CD14-positive monocyte (primary cell): ENCODE results near the gene GDPD2. TPM values are rescaled to one million over a fixed set of nuclear protein-coding genes. Genes with fewer than 3 reads are reported as not detected.

Experiments used
- DNase-seq, 3 donors: peaks; one replicate each; pipeline ENCODE4 v3.0.0-alpha.2; 2011 to 2022
- H2AFZ ChIP-seq: 2 replicates; pipeline ENCODE4 v1.6.0; 2012; ENCODE audit warnings: mild to moderate bottlenecking, low read depth, low read length, inconsistent platforms; ENCODE audit not compliant: insufficient read depth, poor library complexity, severe bottlenecking
- H3K27ac ChIP-seq, 2 donors: 1 replicate in 1 of 2; 2 replicates in 1 of 2; pipeline ENCODE4 v1.5.1; 2012 to 2013; ENCODE audit warnings: low read length in 2 of 2, control low read depth in 1 of 2, inconsistent platforms in 1 of 2, low read depth in 1 of 2, mild to moderate bottlenecking in 1 of 2
- H3K27me3 ChIP-seq, 2 donors: one replicate each; pipeline versions ENCODE4 v1.6.0 to v1.6.1; 2011 to 2013; ENCODE audit warnings: low read length in 2 of 2; ENCODE audit not compliant: control insufficient read depth in 2 of 2, insufficient read depth in 2 of 2
- H3K36me3 ChIP-seq, 2 donors: replicated peaks in 1 of 2; 1 replicate in 1 of 2; 2 replicates in 1 of 2; pipeline versions ENCODE4 v1.5.1 to v1.6.1; 2012 to 2013; ENCODE audit warnings: low read length in 2 of 2, control low read depth in 1 of 2, inconsistent platforms in 1 of 2, mild to moderate bottlenecking in 1 of 2; ENCODE audit not compliant: insufficient read depth in 2 of 2, control insufficient read depth in 1 of 2
- H3K4me1 ChIP-seq, 2 donors: 1 replicate in 1 of 2; 2 replicates in 1 of 2; pipeline versions ENCODE4 v1.5.1 to v1.6.1; 2012 to 2013; ENCODE audit warnings: low read length in 2 of 2, control low read depth in 1 of 2, inconsistent platforms in 1 of 2, mild to moderate bottlenecking in 1 of 2, moderate library complexity in 1 of 2; ENCODE audit not compliant: insufficient read depth in 2 of 2, control insufficient read depth in 1 of 2
- H3K4me2 ChIP-seq: replicated peaks from 2 replicates; pipeline ENCODE3; 2012; ENCODE audit warnings: low read length, moderate library complexity, mild to moderate bottlenecking; ENCODE audit not compliant: poor library complexity, severe bottlenecking; ENCODE audit errors: extremely low read depth
- H3K4me3 ChIP-seq, 3 experiments: fragments of 200-600 bp in 1 of 3; sonication (generic) in 1 of 3; replicated peaks in 1 of 3; 1 replicate in 2 of 3; 2 replicates in 1 of 3; pipeline ENCODE4 v1.5.1; 2011 to 2013; ENCODE audit warnings: low read length in 3 of 3, mild to moderate bottlenecking in 3 of 3, control low read depth in 2 of 3, low read depth in 2 of 3, inconsistent platforms in 1 of 3, moderate library complexity in 1 of 3
- H3K79me2 ChIP-seq: 2 replicates; pipeline ENCODE4 v1.6.0; 2012; ENCODE audit warnings: mild to moderate bottlenecking, control low read depth, inconsistent platforms, low read length, moderate library complexity; ENCODE audit not compliant: insufficient read depth
- H3K9ac ChIP-seq: 2 replicates; pipeline ENCODE4 v1.6.0; 2017; ENCODE audit warnings: low read length, mild to moderate bottlenecking; ENCODE audit not compliant: insufficient read depth, poor library complexity, severe bottlenecking
- H3K9me3 ChIP-seq, 2 donors: replicated peaks in 1 of 2; 1 replicate in 1 of 2; 2 replicates in 1 of 2; pipeline versions ENCODE4 v1.5.1 to v1.6.1; 2012 to 2013; ENCODE audit warnings: low read length in 2 of 2, control low read depth in 1 of 2; ENCODE audit not compliant: control insufficient read depth in 1 of 2, insufficient read depth in 1 of 2
- H4K20me1 ChIP-seq: 2 replicates; pipeline ENCODE4 v1.6.0; 2012; ENCODE audit warnings: mild to moderate bottlenecking, low read length, control low read depth, moderate library complexity; ENCODE audit not compliant: insufficient read depth
- H3K27ac Mint-ChIP-seq, 7 donors: one replicate each; pipeline ENCODE4 v1.8.0; 2020; ENCODE audit warnings: mild to moderate bottlenecking in 7 of 7, mixed read lengths in 7 of 7, moderate library complexity in 6 of 7, inconsistent platforms in 2 of 7
- H3K27me3 Mint-ChIP-seq, 3 donors: one replicate each; pipeline ENCODE4 v1.8.0; 2021 to 2022; ENCODE audit warnings: low read depth in 3 of 3, mild to moderate bottlenecking in 3 of 3, mixed read lengths in 3 of 3, moderate library complexity in 3 of 3, inconsistent platforms in 1 of 3
- H3K36me3 Mint-ChIP-seq, 2 donors: one replicate each; pipeline ENCODE4 v1.8.0; 2020; ENCODE audit warnings: mixed read lengths in 2 of 2, inconsistent platforms in 1 of 2, mild to moderate bottlenecking in 1 of 2
- H3K4me1 Mint-ChIP-seq: one replicate; pipeline ENCODE4 v1.8.0; 2020; ENCODE audit warnings: mild to moderate bottlenecking, mixed read lengths
- H3K4me3 Mint-ChIP-seq, 2 donors: one replicate each; pipeline ENCODE4 v1.8.0; 2020; ENCODE audit warnings: mild to moderate bottlenecking in 2 of 2, mixed read lengths in 2 of 2, moderate library complexity in 1 of 2
- H3K9me3 Mint-ChIP-seq, 7 donors: one replicate each; pipeline ENCODE4 v1.8.0; 2020 to 2022; ENCODE audit warnings: mixed read lengths in 7 of 7, mild to moderate bottlenecking in 6 of 7, moderate library complexity in 6 of 7, inconsistent platforms in 2 of 7
- CTCF ChIP-seq: fragments of 200-600 bp; IDR thresholded peaks from one replicate; pipeline ENCODE4 v1.8.0; 2022; ENCODE audit warnings: antibody characterized with exemption, mild to moderate bottlenecking
- WGBS: methylation state at CpG from one replicate; pipeline ENCODE4 v1.1.5; 2013; ENCODE audit warnings: missing lambda C conversion rate; ENCODE audit not compliant: insufficient coverage; 5-methylcytosine and 5-hydroxymethylcytosine counted together
- intact Hi-C, 2 donors: fragments of 100-400 bp; cut with micrococcal nuclease; formaldehyde crosslinking; loops; one replicate each; pipeline versions ENCODE4 v1.15.0 to v1.15.1; 2023
- polyA plus RNA-seq, 3 donors: library from polyadenylated mRNA; depleted of rRNA in 1 of 3; unstranded in 2 of 3; stranded (reverse) in 1 of 3; fragments of 300-500 nt in 2 of 3; fragments of >200 nt in 1 of 3; fragmentation: Illumina TruSeq in 2 of 3; gene quantifications; 1 replicate in 2 of 3; 2 replicates in 1 of 3; pipeline ENCODE4 v1.2.3, GENCODE V29; 2012 to 2021

The GDPD2 gene
- polyA plus RNA-seq, 3 donors: not detected

- Histone ChIP-seq H3K27ac (no peak overlapping the region), H3K36me3 (peaks cover 9 to 38% of the 10 kb centered on the region in 2 donors), H3K4me2 (no peak overlapping the region), H3K9ac (no peak overlapping the region), H2AFZ (no peak overlapping the region), H3K4me1 (no peaks in the 10 kb centered on the region), H3K79me2 (no peaks in the 10 kb centered on the region), H3K4me3 (no peak overlapping the region), H3K9me3 (no peaks in the 10 kb centered on the region), H3K27me3 (no peaks in the 10 kb centered on the region), H4K20me1 (no peaks in the 10 kb centered on the region)
- Mint-ChIP-seq H3K27me3 (peaks cover 2 to 4% (median 4%) of the 10 kb centered on the region in 3 donors), H3K4me3 (no peak overlapping the region), H3K9me3 (peaks cover 0 to 2% (median 0%) of the 10 kb centered on the region in 7 donors), H3K36me3 (peaks cover 19 to 36% of the 10 kb centered on the region in 2 donors), H3K27ac (peak overlapping the region in 1 of 7 donors; percentile 26), H3K4me1 (no peaks in the 10 kb centered on the region)
- no peak for DNase-seq
- intact Hi-C loops: no loop called here
- no CpG with 5 or more reads among the region's 2 CpGs for WGBS
- TF ChIP-seq CTCF: no peak
Measured at GRCh38 chrX:70421618-70422017, 1.5 kb upstream of the GDPD2 start.

DNA sequence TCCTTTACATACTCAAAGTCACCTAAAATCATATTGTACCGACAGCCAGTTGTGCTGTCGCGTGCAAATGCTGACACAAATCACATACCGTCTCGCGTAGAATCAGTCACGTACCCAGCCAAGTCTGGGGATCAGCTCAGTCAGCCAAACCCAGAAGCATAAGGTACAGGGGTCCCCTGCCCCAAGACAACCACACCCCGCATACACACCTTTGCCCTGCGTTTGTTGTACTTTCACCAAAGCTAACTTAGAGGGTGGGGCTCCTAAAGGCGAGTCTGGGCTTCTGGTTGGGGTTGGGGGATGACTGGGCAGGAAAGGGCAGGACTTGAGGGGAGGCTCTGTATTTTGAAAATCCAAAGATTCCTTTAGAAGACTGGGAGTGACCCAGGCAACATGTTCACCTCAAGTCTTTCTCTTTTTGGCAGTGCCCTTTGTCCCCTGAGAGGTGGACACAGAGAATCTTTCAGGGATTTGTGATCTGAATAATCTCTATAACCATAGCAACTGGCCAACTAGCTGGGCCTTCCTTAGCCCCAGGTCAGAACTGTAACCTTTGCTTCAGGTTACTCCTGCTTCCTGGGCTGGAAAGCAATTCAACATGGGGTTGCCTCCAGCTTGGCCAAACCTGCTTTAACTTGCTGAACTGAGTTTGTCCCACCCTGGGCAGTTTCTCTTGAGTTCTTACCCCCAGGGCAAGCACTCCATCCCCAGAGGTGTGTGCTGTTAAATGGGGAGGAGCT is 992 bp downstream of the GDPD2 start:
- Mint-ChIP-seq H3K36me3 (peaks cover 19 to 22% of the 10 kb centered on the region in 2 donors), H3K4me1 (no peaks in the 10 kb centered on the region), H3K4me3 (no peak overlapping the region), H3K9me3 (peaks cover 0 to 2% (median 0%) of the 10 kb centered on the region in 7 donors), H3K27ac (no peak overlapping the region), H3K27me3 (peaks cover 2 to 7% (median 4%) of the 10 kb centered on the region in 3 donors)
- TF ChIP-seq CTCF: no peak
- H3K4me3 ChIP-seq: no peak overlapping the region
- no peaks in the 10 kb centered on the region for H3K4me1 ChIP-seq
- H3K36me3 ChIP-seq: peaks cover 9 to 24% of the 10 kb centered on the region in 2 donors
- H3K9ac ChIP-seq: no peak overlapping the region
- H3K27me3 ChIP-seq: no peaks in the 10 kb centered on the region
- WGBS: 100% methylated on average over 1 of the region's 10 CpGs
- H4K20me1 ChIP-seq: no peaks in the 10 kb centered on the region
- no peaks in the 10 kb centered on the region for H3K9me3 ChIP-seq
- H3K27ac ChIP-seq: no peak overlapping the region
- H3K79me2 ChIP-seq: no peaks in the 10 kb centered on the region
- H3K4me2 ChIP-seq: no peak overlapping the region
- no peak overlapping the region for H2AFZ ChIP-seq
- DNase-seq: no peak
- intact Hi-C loops: no loop called here
